H1 (cell line): ENCODE results near the gene CFAP53. TPM values are rescaled to one million over a fixed set of nuclear protein-coding genes. Genes with fewer than 3 reads are reported as not detected.

ENCODE experiments used
- CTCF ChIA-PET: fragments of 300-600 bp; sonication (Branson Sonifier 250); formaldehyde crosslinking; loops from one replicate; lab custom pipeline; 2021; ENCODE audit not compliant: partially characterized antibody; lab: Charles Lee
- POLR2A ChIA-PET: fragments of 300-600 bp; sonication (Branson Sonifier 250); formaldehyde crosslinking; loops from one replicate; lab custom pipeline; 2021; ENCODE audit warnings: inconsistent platforms; ENCODE audit not compliant: partially characterized antibody; lab: Charles Lee
- DNase-seq, 2 experiments: peaks; one replicate each; pipeline versions ENCODE4 v3.0.0 to v3.0.0-alpha.2; 2010 to 2022; ENCODE audit warnings: low spot score in 2 of 2, low read depth in 1 of 2, mixed read lengths in 1 of 2
- FAIRE-seq: peaks from 2 replicates; lab custom pipeline; 2011; peaks lifted over from hg19 to GRCh38; lab: Jason Lieb, UNC
- H2AFZ ChIP-seq: 2 replicates; pipeline ENCODE4 v1.8.1; 2012; ENCODE audit warnings: low read length, inconsistent platforms
- H2AK5ac ChIP-seq: 2 replicates; pipeline ENCODE4 v1.6.1; 2013; ENCODE audit warnings: low read depth, low read length
- H2BK120ac ChIP-seq: replicated peaks from 2 replicates; pipeline ENCODE3; 2013; ENCODE audit warnings: low read depth, low read length, inconsistent platforms
- H2BK12ac ChIP-seq: 2 replicates; pipeline ENCODE4 v1.6.1; 2013; ENCODE audit warnings: low read depth, low read length
- H2BK15ac ChIP-seq: 2 replicates; pipeline ENCODE4 v1.6.1; 2013; ENCODE audit warnings: low read length
- H2BK20ac ChIP-seq: 2 replicates; pipeline ENCODE4 v1.6.1; 2013; ENCODE audit warnings: low read length
- H2BK5ac ChIP-seq: 2 replicates; pipeline ENCODE4 v1.6.1; 2013; ENCODE audit warnings: low read depth, low read length
- H3K14ac ChIP-seq: 2 replicates; pipeline ENCODE4 v1.6.1; 2013; ENCODE audit warnings: inconsistent platforms; ENCODE audit not compliant: insufficient read length
- H3K18ac ChIP-seq: 2 replicates; pipeline ENCODE4 v1.6.1; 2013; ENCODE audit warnings: low read length; ENCODE audit errors: extremely low read depth
- H3K23ac ChIP-seq: 2 replicates; pipeline ENCODE4 v1.6.1; 2013; ENCODE audit warnings: inconsistent platforms; ENCODE audit not compliant: insufficient read length
- H3K23me2 ChIP-seq: 2 replicates; pipeline ENCODE4 v1.6.1; 2013; ENCODE audit warnings: low read depth, low read length
- H3K27ac ChIP-seq: 2 replicates; pipeline ENCODE4 v1.6.1; 2011; ENCODE audit warnings: low read depth, low read length, inconsistent platforms
- H3K27me3 ChIP-seq, 4 experiments: replicated peaks in 1 of 4; 1 replicate in 1 of 4; 2 replicates in 3 of 4; pipeline versions ENCODE4 v1.6.1 to v1.8.1; 2011 to 2013; ENCODE audit warnings: low read length in 3 of 4, mild to moderate bottlenecking in 3 of 4, inconsistent platforms in 2 of 4, mixed read lengths in 2 of 4, moderate library complexity in 1 of 4; ENCODE audit not compliant: control insufficient read depth in 3 of 4, insufficient read depth in 3 of 4; ENCODE audit errors: extremely low read depth in 1 of 4
- H3K36me3 ChIP-seq, 4 experiments: 2 replicates each; pipeline versions ENCODE4 v1.6.1 to v1.8.1; 2011 to 2013; ENCODE audit warnings: mild to moderate bottlenecking in 4 of 4, low read length in 3 of 4, moderate library complexity in 2 of 4, control low read depth in 1 of 4, inconsistent platforms in 1 of 4; ENCODE audit not compliant: insufficient read depth in 4 of 4, control insufficient read depth in 2 of 4
- H3K4ac ChIP-seq: replicated peaks from 2 replicates; pipeline ENCODE3; 2013; ENCODE audit warnings: low read length, low read depth, mixed read lengths, inconsistent platforms; ENCODE audit not compliant: insufficient read length
- H3K4me1 ChIP-seq, 4 experiments: replicated peaks in 1 of 4; 1 replicate in 1 of 4; 2 replicates in 3 of 4; pipeline versions ENCODE4 v1.6.1 to v1.8.1; 2011 to 2013; ENCODE audit warnings: low read length in 3 of 4, inconsistent platforms in 2 of 4, mixed read lengths in 1 of 4; ENCODE audit not compliant: insufficient read depth in 4 of 4, control insufficient read depth in 3 of 4
- H3K4me2 ChIP-seq, 2 experiments: 2 replicates each; pipeline versions ENCODE4 v1.6.1 to v1.8.1; 2011 to 2013; ENCODE audit warnings: low read depth in 2 of 2, low read length in 2 of 2, control low read depth in 1 of 2, inconsistent platforms in 1 of 2, mild to moderate bottlenecking in 1 of 2; ENCODE audit not compliant: insufficient read depth in 1 of 2
- H3K4me3 ChIP-seq, 4 experiments: fragments of 200-600, 300-600 bp in 1 of 4; sonication (generic), shearing (Covaris generic), sonication (Bioruptor Twin) in 1 of 4; 2 replicates each; pipeline versions ENCODE4 v1.5.1 to v1.8.1; 2011 to 2016; ENCODE audit warnings: low read length in 4 of 4, low read depth in 3 of 4, control low read depth in 2 of 4, inconsistent platforms in 2 of 4, mild to moderate bottlenecking in 2 of 4, mixed read lengths in 1 of 4, moderate library complexity in 1 of 4; ENCODE audit not compliant: insufficient read depth in 2 of 4; ENCODE audit errors: extremely low read depth in 1 of 4
- H3K56ac ChIP-seq: replicated peaks from 2 replicates; pipeline ENCODE3; 2013; ENCODE audit warnings: low read depth, mild to moderate bottlenecking, mixed read lengths, low read length, inconsistent platforms; ENCODE audit not compliant: insufficient read length
- H3K79me1 ChIP-seq: 2 replicates; pipeline ENCODE4 v1.6.1; 2013; ENCODE audit warnings: low read depth, low read length, control low read depth
- H3K79me2 ChIP-seq, 2 experiments: 2 replicates each; pipeline versions ENCODE4 v1.6.1 to v1.8.1; 2012 to 2013; ENCODE audit warnings: low read length in 2 of 2, mild to moderate bottlenecking in 2 of 2, inconsistent platforms in 1 of 2; ENCODE audit not compliant: insufficient read depth in 2 of 2, control insufficient read depth in 1 of 2
- H3K9ac ChIP-seq, 4 experiments: replicated peaks in 1 of 4; 1 replicate in 1 of 4; 2 replicates in 3 of 4; pipeline versions ENCODE4 v1.6.1 to v1.8.1; 2011 to 2013; ENCODE audit warnings: low read depth in 3 of 4, low read length in 3 of 4, control low read depth in 2 of 4, mild to moderate bottlenecking in 2 of 4, moderate library complexity in 2 of 4, inconsistent platforms in 1 of 4; ENCODE audit errors: extremely low read depth in 1 of 4
- H3K9me3 ChIP-seq, 2 experiments: 2 replicates each; pipeline versions ENCODE4 v1.6.1 to v1.8.1; 2012 to 2013; ENCODE audit warnings: mild to moderate bottlenecking in 2 of 2, moderate library complexity in 2 of 2, control low read depth in 1 of 2, inconsistent platforms in 1 of 2, low read depth in 1 of 2, low read length in 1 of 2, mixed read lengths in 1 of 2; ENCODE audit not compliant: insufficient read depth in 2 of 2
- H4K20me1 ChIP-seq, 2 experiments: replicated peaks in 1 of 2; 2 replicates each; pipeline versions ENCODE3 to v1.8.1; 2011 to 2013; ENCODE audit warnings: inconsistent platforms in 2 of 2, low read length in 2 of 2, mild to moderate bottlenecking in 1 of 2; ENCODE audit not compliant: insufficient read depth in 2 of 2, control insufficient read depth in 1 of 2
- H4K5ac ChIP-seq: 2 replicates; pipeline ENCODE4 v1.6.1; 2013; ENCODE audit warnings: low read length, low read depth, mixed read lengths, inconsistent platforms; ENCODE audit not compliant: insufficient read length
- H4K8ac ChIP-seq: 2 replicates; pipeline ENCODE4 v1.8.0; 2013; ENCODE audit warnings: mild to moderate bottlenecking, moderate library complexity, low read length, inconsistent platforms; ENCODE audit not compliant: insufficient read depth; ENCODE audit errors: extremely low read depth
- H4K91ac ChIP-seq: replicated peaks from 2 replicates; pipeline ENCODE3; 2013; ENCODE audit warnings: low read length, mixed read lengths, inconsistent platforms; ENCODE audit not compliant: insufficient read length
- CREB1 ChIP-seq: IDR thresholded peaks from 2 replicates; pipeline ENCODE4 v1.6.1; 2012; ENCODE audit warnings: inconsistent platforms
- HDAC6 ChIP-seq: IDR thresholded peaks from one replicate; pipeline ENCODE4 v1.7.1; 2012; ENCODE audit warnings: low read depth, mild to moderate bottlenecking, inconsistent platforms, low read length, moderate library complexity
- RAD21 ChIP-seq, 2 experiments: IDR thresholded peaks in 1 of 2; conservative IDR thresholded peaks in 1 of 2; 2 replicates each; pipeline ENCODE4 v1.6.1; 2011; ENCODE audit warnings: low read depth in 2 of 2, low read length in 2 of 2, improper control_type of control experiment in 1 of 2, inconsistent platforms in 1 of 2, mild to moderate bottlenecking in 1 of 2, moderate library complexity in 1 of 2
- RFX5 ChIP-seq: IDR thresholded peaks from 2 replicates; pipeline ENCODE4 v1.6.1; 2011; ENCODE audit warnings: low read depth, low read length, improper control_type of control experiment, borderline replicate concordance
- SAP30 ChIP-seq: fragments of 300-600 bp; sonication (generic); IDR thresholded peaks from 2 replicates; pipeline ENCODE4 v1.7.1; 2012; ENCODE audit warnings: low read length, moderate library complexity, mild to moderate bottlenecking, inconsistent platforms; ENCODE audit not compliant: insufficient read depth, insufficient replicate concordance
- TCF12 ChIP-seq: IDR thresholded peaks from 2 replicates; pipeline ENCODE4 v1.6.1; 2011; ENCODE audit warnings: low read depth, mild to moderate bottlenecking, low read length
- TEAD4 ChIP-seq: IDR thresholded peaks from 2 replicates; pipeline ENCODE4 v1.6.1; 2012; ENCODE audit warnings: low read depth, low read length, inconsistent platforms, mixed read lengths
- USF2 ChIP-seq: IDR thresholded peaks from 2 replicates; pipeline ENCODE4 v1.6.1; 2011; ENCODE audit warnings: low read length, improper control_type of control experiment
- ZNF274 ChIP-seq: IDR thresholded peaks from 2 replicates; pipeline ENCODE4 v1.7.0; 2012; ENCODE audit warnings: low read length, borderline replicate concordance; ENCODE audit errors: extremely low read depth
- WGBS, 2 experiments: shearing (Covaris generic) in 1 of 2; methylation state at CpG; one replicate each; pipeline versions ENCODE4 v1.1.6 to v1.1.7; 2013 to 2015; ENCODE audit warnings: low lambda C conversion rate in 2 of 2, mixed read lengths in 2 of 2, inconsistent platforms in 1 of 2, low coverage in 1 of 2, missing lambda C conversion rate in 1 of 2; ENCODE audit not compliant: insufficient replicate concordance in 2 of 2, insufficient coverage in 1 of 2, insufficient read length in 1 of 2; ENCODE audit errors: extremely low coverage in 1 of 2, missing lambda C conversion rate in 1 of 2; 5-methylcytosine and 5-hydroxymethylcytosine counted together
- polyA plus RNA-seq, 7 experiments: library from polyadenylated mRNA; depleted of rRNA in 3 of 7; stranded (reverse) in 5 of 7; unstranded in 2 of 7; fragments of >200 nt in 5 of 7; fragments of 200-250 nt in 2 of 7; gene quantifications; 1 replicate in 5 of 7; 2 replicates in 1 of 7; 4 replicates in 1 of 7; pipeline versions ENCODE4 v1.2.1 to v1.2.3, GENCODE V29; 2011 to 2013; ENCODE audit warnings: missing spikeins in 2 of 7, mixed read lengths in 2 of 7
- total RNA-seq: library from RNA; stranded (reverse); fragmentation: NEBNext Ultra II Directional; extraction: Animal tissue kit (Norgen Biotek cat#: 25700); gene quantifications from 2 replicates; pipeline ENCODE4 v1.2.1, GENCODE V29; 2021

The CFAP53 gene
- total and polyA plus RNA-seq, 2 of the 8 experiments (the other 6 are each of a cell fraction or from before 2014, with no cell fraction given), result 0.08 to 0.30 TPM

DNA sequence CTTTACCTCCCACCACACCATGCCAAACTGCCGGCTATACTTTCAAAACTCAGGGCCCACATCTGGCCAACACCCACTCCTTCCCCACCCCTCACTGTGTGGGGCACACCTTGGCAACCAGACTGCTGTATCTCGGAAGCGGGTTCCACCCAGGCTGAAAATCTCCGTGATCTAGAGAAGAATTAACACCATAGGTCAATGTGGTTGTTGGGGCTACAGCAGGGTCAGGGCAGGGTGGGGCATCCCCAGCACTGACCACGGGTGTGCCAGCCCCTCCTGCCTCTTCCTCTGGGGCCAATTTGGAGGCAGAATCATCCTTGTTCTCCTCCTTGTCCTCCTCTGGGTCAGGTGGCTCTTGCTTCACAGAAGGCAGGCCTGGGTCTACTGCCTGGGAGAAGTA is 6.3 kb upstream of the CFAP53 start:
- H4K8ac ChIP-seq, result no peak overlapping the region
- no peak overlapping the region for H3K14ac ChIP-seq
- no peaks in the 10 kb centered on the region; a peak in 1 of 4 replicates for H3K9me3 ChIP-seq
- no peak overlapping the region for H2BK15ac ChIP-seq
- H3K23me2 ChIP-seq, result no peaks in the 10 kb centered on the region; the same call in 1 of the 2 replicates
- H3K79me2 ChIP-seq, result no peaks in the 10 kb centered on the region
- H2BK12ac ChIP-seq, result no peak overlapping the region
- DNase-seq (no peak), FAIRE-seq (no peak)
- H3K4me2 ChIP-seq, result no peak overlapping the region
- H2AK5ac ChIP-seq, result no peak overlapping the region
- H3K23ac ChIP-seq, result no peak overlapping the region
- no peak overlapping the region for H4K5ac ChIP-seq
- no peak overlapping the region for H3K9ac ChIP-seq
- peaks cover 27 to 64% (median 48%) of the 10 kb centered on the region in 4 experiments for H3K36me3 ChIP-seq
- TF ChIP-seq RAD21 (IDR thresholded peaks at IDR 0.05 in 1 of 2, conservative IDR thresholded peaks at IDR 0.05 in 1 of 2; ENCODE audit: low read depth in 2 of 2, low read length in 2 of 2), result no peak
- no peak for TF ChIP-seq USF2
- TF ChIP-seq TCF12, result no peak
- TF ChIP-seq HDAC6, result no peak
- no peak for TF ChIP-seq TEAD4
- no peak for TF ChIP-seq ZNF274
- no peak for TF ChIP-seq RFX5
- TF ChIP-seq CREB1, result no peak
- no peak for TF ChIP-seq SAP30
- H4K91ac ChIP-seq, result no peak overlapping the region
- no peak overlapping the region for H2BK20ac ChIP-seq
- no peak overlapping the region for H3K56ac ChIP-seq
- H3K4me3 ChIP-seq, result no peak overlapping the region
- no peak overlapping the region for H2AFZ ChIP-seq
- POLR2A ChIA-PET, result no interaction called here
- no peak overlapping the region for H3K18ac ChIP-seq
- 96% methylated on average over 5 of the region's 5 CpGs; no CpG with 5 or more reads in 1 of the 2 experiments for WGBS, 2 experiments
- no peak overlapping the region for H3K4ac ChIP-seq
- no peak overlapping the region for H3K27ac ChIP-seq
- peaks cover 0 to under 1% (median 0%) of the 10 kb centered on the region in 4 experiments; a peak in 1 of 7 replicates for H3K4me1 ChIP-seq
- H2BK5ac ChIP-seq, result no peak overlapping the region
- CTCF ChIA-PET, result no interaction called here
- peaks cover 3 to 15% of the 10 kb centered on the region in 2 experiments for H4K20me1 ChIP-seq
- H3K79me1 ChIP-seq, result no peaks in the 10 kb centered on the region
- H2BK120ac ChIP-seq, result no peak overlapping the region
- no peaks in the 10 kb centered on the region for H3K27me3 ChIP-seq
